ENCODE results near the gene RTL1.

RTL1 gene

DNA sequence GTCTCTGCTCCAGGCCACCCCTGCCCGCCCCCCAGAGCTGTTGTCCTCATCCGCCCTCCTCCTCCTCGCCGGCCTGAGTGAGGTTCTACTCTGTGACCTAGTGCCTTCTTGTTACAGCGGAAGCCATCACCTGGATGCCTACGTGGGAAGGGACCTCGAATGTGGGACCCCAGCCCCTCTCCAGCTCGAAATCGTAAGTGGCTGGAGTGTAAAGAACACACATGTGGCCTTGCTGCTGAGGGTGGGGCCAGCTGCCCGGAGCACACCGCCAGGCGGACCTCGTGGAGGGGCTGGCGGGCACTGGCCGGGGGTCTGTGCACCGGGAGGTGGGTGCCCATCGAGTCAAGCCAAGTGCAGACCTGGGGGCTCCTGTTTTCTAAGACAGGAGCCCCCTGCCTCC lies 58.2 kb downstream of the RTL1 start:
- DNase-seq, result no peak

DNA sequence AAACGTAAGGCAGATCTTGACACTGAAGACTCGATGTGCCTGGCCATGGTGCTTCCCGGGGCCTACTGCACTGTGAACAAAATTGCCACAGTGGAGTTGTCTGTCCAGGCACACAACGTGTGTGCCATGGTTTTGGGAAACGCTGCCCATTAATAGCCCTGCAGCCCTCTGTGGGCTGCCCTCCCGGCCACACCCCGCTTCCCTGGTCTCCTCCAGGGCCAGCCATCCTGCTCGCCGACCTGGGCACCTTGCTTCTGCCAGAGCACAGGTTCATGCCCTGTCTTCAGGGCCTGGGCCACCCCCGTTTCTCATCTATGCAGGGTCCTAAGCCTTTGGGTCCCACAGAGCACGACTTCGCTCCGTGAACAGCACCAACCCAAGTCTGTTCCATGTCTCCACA lies 58.7 kb downstream of the RTL1 start:
- no peak for DNase-seq

DNA sequence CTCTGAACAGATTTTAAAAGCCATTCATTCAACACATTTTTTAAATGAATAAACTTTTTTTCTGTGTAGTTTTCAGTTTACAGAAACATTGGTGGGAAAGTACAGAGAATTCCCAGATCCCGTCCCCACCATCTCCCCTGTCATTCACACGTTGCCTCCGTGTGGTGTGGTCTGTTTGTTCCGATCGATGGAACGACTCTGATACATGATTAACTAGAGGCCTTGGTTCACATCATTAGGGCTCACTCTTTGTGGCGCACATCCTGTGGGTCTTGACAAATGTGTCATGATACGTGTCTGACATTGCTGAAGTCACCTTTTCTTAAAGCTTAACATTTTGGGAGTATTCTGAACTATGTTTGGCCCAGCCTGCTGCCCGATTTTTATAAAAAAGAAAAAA lies 59.1 kb downstream of the RTL1 start:
- DNase-seq, result no peak

DNA sequence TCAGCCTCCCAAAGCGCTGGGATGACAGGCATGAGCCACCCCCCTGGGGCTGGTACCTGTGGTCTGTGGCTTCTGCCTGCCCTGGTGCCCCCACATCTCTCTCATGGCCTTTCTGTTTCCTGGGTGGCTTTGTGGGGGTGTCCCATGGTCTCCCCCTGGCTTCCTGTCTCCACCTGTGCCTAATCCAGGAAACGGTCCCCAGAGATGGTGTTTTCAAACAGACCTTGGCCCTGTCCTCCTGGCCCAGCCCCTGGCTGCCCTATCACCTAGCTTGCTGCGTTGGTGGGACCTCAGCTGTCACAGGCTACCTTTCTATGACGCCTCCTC lies 59.5 kb downstream of the RTL1 start:
- no peak for DNase-seq

DNA sequence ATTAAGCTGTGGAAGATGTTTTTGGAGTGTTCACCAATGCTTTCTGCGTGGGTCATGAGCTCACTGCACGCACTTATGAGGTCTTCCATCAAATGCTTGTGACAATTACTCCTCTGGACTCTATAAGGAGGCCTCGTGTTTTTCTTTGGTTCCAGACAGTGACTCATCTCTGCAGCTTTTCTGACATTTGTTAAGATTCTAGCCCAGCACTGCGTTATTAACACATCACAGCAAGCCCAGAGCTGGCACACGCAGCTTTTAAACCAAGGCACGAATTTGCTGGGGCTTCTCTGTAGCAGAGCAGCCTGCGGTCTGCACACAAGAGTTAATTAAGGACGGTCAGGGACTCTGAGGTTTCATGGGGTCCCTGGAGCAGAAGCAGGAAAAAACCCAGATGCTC lies 60.7 kb downstream of the RTL1 start:
- no peak for DNase-seq

DNA sequence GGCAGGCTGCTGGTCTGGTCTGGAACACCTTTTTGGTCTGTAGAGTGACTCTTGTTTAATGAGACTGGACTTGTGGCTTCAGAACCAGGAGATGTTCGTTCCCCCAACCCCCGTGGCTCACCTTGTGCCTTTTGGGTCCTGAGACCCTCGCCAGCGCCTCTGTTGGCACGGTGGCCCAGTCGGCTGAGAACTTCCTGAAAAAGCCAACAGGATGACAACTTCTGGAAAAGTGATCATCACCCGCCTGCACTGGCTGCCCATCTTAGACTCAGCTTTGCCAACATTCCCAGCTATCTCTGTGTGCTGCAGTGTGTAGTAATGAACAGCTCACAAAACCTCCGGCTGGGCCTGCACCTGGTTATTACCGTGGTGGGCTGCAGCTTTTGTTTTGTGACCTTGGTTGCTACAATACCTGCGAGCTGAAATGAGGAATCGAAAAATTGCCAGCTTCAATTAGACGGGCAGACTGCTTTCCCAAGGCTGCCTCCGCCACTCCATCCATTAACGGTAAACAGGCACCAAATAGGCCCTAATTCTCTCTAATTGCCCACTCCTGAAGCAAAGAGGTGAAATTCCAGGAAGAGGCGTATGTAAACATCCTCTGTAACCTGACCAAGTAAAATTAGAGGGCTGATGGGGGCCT lies 61.6 kb downstream of the RTL1 start:
- DNase-seq, result peak; percentile 81 to 86

DNA sequence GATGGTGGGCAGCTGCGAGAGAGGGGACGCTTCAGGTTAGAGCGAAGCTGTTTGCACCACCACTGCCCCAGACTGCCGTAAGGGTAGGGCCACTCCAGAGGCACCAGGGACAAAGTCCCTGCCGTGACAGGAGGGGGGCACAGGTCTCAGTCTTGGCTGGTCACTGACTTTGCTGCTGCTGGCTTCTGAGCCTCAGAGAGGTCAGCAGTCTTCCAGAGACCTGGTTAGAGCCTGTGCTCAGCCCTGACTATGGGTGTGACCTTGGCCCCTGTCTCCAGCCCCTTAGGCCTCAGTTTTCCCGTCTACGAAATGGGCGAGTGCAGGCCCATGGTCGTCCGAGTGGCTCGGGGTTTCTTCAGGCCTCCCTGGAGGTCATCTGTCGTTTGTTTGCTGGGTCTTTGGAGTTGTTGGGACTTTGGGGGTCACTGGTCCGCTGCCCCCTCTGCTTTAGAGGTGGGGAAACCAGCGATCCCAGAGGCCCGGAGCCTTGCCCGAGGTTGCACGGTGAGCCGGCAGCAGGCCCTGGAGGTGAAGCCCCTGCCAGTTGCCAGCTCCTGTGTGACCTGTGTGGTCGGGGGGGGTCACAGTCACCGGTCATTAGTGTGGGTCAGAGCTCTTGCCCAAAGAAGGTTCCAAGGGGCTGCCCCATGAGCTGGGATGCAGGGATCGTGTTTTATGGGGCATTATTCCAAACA lies 62.3 kb downstream of the RTL1 start:
- no peak for DNase-seq

DNA sequence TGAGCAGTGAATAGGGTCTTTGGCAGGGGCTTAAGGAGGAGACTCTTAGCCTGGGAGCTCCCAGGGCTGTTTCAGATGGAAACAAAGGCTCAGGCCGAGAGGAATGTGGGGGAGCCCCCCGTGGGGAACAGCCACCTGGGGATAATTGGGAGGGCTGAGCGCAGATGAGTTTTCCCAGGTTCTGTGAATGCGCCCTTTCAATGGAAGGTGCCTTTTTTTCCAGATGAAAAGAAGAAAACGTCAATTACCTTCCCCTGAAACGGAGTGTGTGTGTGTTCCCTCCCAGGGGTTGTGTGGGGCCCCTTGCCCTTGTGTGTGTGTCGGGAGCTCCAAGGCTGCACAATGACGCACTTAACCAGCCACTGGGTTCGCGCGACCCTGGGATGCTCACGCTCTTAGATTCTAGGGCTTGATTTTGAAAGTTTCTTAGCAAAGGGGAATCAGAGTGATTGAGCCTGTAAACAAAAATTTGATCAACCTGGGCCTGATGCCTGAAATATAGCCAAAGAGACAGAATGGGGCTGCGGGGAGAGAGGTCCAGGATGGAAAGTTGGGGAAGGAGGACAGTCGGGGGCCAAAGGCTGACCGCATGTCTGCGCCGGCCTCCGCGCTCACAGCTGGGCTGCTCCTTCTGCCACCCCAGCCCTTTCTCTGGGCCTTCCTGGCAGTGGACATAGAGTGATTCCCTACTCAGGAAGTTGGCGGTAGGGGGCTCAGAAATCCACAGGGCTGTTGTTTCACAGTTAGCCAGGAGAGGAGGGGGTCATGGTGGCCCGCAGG lies 63.0 kb downstream of the RTL1 start:
- DNase-seq, result no peak

DNA sequence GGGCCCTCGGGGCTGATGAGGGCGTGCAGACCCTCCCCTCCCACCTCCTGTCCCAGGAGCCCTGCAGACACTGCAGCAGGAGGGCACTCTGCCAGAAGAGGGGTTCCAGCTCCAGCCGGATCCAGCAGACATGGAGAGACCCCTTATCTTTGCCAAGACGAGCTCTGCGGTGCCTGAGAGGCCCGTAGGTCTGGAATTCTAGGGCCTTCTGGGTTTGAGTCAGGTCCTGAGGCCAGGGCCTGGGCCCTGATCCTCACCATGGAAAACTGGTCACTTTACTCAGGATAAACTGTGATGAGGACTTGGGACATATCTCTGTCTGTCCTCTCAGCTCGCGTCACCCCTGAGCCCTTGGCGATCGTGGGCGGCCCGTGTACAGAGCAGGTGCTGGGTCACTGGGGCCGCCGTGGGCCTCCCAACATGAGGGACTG lies 63.8 kb downstream of the RTL1 start:
- no peak for DNase-seq

DNA sequence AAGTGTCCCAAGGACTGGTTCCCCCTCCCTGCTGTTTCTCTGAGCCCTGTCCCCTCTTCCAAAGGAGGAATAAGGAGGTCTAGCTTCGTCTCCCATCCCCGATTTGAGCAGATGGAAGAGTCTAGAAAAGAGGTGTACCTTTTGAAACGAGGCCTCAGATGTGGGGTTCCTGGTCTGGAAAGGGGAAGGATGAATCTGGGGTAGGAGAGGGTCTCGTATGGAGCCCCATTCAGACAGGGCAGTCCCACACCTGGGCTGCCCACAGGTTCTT lies 64.3 kb downstream of the RTL1 start:
- no peak for DNase-seq

DNA sequence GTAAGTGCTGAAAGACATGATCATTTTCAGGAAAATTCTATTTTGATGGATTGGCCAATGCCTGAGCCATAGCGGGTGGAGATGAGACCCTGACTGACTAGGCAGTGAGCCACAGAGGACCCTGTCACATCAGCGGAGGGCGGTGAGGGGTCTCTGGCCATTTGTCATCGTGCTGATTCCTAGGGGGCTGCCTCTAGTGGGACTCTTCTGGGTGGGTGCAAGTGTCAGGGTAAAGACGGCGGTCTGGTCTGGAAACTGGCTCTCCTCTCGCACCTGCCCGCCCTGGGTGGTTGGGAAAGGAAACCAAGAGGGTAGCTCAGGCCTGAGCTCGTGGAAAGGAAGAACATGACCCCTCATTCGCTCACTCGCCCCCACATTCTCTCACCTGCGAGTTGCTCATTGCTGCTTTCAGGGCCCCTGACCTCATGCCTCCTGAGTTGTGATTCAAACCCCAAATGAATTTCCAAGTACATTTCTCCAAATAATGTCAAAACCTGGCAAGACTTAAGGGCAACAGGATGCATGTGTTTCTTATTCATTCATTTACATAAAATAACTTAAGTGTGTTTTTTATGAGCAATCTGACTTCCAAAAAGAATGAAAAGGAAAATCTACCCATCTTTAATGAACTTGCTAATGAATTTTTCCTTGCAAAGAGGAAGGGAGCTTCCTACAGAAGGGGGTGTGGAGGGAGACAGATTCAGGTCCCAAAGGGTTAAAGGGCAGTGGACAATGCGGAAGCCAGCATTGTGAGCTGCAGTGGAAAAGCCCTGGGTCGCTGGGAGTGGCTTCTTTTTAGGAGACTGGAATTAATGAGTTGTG lies 64.8 kb downstream of the RTL1 start:
- no peak for DNase-seq

DNA sequence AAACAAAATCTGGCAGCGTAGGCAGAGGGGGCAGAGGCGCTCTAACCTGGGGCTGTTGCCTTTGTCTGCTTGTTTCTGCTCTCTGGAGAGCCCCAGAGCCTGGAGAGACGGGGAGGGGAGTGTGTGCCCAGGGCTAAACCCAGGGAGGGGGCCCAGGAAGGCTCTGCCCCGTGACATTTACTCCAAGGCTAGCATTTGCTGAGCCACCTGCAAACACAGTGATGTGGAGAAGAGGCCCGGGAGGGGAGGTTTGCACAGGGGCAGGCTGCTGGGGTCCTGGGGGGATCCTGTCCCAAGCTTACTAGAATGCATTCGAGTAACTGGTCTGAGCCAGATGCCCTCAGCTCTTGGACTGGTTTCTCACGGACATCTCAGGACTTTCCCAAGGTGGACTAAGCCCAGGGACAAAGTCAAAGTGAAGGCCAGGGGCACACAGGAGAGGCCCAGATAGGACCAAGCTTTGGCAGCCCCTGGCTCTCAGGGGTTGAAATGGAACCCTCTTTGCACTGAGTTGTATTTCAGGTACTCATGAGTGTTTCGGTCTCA lies 65.6 kb downstream of the RTL1 start:
- DNase-seq, result no peak

DNA sequence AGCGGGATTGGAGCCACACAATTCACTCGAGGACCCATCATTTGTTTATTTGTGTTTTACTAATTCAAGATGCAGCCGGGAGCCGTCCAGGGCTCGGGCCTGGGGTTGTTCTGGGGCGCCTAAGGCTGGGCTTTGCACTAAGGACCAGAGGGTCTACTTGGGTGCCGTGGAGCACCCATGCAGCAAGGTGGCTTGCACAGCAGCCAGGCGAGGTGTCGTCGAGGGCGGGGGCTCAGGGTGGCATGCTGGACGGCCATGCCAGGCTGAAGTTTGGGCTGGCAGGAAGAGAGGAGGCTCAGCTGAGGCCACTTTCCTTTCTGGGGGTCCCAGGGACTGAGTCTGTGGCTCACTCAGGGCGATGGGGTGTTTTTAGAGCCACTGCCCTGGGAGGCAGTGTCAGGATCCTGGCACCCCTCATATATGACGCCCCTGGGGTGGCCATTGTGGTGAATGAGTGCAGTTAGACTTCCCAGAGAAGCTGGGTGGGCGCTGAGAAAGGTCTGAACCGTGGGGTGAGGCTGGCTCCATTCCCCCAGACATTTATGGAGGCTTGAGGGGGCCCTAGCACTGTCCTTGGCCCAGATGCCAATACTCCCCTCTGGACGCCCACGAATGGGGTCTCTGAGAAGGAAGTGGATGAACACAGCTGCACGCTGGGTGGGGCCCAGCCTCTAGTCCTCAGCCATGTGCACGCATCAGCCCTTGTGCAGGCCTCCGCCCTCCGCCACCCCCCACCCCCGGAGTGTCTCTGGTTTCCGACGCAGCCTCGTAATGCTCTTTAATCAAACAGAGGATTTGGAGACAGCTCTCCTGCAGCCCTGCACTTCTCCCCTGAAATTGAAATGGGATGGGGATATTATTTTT lies 66.3 kb downstream of the RTL1 start:
- DNase-seq, result no peak

DNA sequence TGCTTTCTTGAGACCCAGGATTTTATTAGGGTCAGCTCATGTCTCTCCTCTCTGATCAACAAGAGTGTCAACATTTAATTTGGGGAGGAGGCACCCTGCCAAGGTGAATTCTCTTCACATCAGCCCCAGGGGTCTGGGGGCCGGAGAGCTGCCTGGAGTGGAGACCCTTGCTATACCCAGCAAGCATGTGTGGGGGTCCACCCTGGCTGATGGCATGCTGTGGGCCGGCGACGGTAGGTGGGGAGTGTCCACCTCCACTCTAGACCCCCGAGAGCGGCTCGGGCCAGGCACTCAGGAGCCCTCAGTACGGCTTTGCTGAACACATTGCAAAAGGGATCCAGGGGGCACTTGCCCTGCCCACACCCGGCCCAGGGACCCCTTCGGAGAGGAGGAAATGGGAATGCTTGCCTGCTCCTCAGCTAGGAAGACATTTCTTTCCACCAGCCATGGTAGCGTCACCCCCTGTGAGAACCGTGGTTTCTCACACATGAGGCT lies 67.2 kb downstream of the RTL1 start:
- no peak for DNase-seq

DNA sequence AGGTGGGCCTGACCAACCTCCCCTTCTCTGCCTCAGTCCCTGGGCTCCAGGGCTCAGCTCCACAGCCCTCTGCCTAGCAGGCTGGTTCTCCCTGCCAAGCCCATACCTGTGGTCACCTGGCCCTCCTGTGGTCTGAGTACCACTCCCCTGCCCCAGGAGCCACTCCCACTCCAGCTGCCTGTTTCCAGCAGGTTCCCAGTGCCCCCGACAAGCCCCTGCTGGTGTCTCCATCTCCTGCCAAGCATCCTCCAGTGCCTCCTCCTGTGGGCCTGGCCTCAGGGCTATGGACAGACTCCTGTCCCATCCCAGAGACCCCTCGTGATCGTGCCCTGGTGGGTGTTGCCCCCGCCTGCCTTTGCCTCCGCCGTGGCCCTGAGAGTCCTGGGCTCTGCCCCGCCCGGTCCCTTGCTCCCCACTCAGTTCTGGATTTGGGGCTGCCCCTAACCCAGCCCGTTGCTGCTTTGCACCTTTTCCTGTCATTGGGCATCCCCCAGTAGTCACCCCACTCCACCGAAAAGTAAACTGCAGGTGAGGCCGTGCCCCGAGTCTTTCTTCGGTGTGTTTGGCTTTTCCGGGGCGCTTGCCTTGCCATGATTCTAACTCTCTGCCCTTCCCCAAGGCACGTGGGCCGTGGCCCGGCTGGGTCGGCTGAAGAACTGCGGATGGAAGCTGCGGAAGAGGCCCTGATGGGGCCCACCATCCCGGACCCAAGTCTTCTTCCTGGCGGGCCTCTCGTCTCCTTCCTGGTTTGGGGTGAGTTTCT lies 67.8 kb downstream of the RTL1 start:
- DNase-seq, result no peak

DNA sequence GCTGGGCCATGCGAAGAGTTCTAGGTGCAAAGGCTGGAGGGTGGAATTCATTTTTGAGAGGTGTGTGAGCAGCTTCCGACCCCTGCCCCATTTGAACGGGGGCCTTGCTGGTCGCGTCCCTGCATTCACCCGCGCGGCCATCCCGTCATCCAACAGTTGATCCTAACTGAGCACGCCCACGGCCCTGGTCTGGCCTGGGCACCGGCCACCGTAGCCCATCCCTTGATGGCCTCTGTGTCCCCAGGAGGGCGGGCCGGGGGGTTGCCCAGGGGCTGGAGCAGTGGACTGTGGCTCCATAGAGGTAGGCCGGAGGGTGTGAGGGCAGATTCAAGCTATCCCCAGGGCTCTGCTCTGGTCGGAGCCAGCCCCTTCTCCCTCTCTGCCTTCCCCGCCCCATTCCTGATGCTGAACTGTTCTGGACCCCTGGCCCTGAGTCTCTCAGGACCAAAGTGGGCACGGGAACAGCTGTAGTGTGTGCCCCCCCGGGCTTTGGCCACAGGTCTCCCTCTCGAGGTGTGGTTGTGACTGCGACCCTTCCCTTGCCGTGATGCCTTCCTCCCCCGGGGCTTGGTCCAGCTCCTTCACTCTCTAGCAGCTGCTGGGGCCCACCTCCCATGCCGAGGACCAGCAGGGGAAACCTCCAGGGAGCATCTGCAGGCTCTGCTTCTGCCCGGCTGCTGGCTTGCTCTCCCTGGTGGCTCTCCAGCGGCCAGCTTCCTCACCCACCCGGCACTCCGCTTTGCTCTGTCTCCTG lies 68.6 kb downstream of the RTL1 start:
- DNase-seq, result no peak

DNA sequence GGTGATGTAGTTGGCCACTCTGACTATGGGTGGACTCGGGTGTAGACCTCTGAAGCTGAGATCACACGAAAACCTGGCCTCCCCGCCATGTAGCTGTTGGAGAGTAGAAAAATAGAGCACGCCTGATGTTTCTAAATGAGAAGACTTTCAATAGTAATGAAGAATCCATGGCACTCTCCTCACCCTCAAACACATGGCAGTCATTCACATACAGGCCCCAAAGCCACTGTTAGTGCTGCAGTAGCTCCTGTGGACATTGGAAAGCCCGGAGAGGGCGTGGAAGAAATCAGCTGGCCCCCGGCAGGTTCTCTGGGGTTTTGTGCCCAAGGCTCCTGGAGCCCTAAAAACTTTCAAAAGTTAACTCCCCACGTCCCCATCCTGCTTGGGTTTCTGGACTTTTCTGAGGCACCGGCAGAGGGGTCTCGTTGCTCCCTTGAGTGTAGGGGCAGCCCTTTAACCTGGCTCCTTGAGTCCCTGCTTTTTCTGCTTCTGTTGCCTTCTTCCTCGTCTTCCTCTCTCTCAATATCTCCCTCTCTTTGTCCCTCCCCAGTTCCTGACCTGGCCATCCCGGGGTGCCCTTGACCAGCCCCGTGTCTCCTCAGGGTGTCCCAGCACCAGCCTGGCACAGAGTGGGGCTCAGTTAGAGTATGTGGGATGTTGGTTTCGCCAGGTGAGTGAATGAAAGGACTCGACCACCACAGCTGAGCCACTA lies 69.3 kb downstream of the RTL1 start:
- no peak for DNase-seq

DNA sequence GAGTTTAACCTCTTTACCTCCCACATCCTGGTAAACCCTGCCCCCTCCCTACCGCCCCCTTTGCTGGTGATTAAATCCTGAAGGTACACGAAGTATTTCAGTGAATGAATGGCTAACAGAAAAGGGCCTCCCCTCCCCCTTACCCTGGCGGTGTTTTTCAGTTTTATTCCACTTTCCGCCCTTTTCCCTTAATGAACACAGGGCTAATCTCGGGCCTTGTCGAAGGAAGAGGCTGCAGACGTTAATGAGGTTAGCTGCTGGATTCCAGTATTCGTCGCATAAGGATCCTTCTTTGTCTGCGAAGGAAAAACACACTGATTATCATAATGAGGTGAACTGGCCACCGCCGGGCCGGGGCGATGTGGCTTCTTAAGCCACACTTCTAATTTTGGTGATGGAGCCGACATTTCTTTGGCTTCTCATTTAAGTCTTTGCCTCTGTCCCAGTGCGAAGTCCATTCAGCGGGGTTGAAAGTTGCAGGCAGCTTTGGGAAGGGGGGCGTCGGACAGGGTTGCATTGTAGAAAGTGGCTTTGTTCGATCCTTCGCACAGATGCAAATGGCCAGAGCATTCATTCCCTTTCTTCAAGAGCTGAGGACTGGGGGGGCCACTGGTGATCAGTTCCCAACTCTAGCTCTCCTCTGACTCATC lies 71.1 kb downstream of the RTL1 start:
- DNase-seq, result no peak

DNA sequence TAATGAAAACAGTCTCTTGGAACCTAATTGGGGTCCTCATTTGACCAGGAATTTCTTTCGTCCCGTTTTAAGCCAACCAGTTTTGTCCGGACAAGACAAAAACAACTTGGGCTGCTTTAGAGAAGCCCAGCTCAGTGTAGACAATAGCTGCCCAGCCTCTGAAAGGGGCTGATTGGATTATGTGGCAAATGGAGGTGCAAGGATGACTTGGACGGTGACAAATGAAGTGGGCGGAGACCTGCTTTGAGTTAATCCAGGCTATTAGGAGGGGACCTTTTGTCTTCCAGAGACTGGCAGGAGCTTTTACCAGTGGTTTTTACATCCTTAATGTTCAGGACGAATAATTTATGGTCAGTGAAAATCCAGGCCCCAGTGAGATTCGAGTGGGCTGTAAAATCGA lies 72.8 kb downstream of the RTL1 start:
- DNase-seq, result no peak
